ENCODE results near the gene LDLRAD3.
A peak's percentile ranks its signal among the peaks of the same experiment; 100 is the strongest.
"Not testable (repeated sequence)": the region's sequence is repeated elsewhere in the genome, so short reads cannot be mapped to it uniquely, and the experiment has no call there.

The LDLRAD3 gene

DNA sequence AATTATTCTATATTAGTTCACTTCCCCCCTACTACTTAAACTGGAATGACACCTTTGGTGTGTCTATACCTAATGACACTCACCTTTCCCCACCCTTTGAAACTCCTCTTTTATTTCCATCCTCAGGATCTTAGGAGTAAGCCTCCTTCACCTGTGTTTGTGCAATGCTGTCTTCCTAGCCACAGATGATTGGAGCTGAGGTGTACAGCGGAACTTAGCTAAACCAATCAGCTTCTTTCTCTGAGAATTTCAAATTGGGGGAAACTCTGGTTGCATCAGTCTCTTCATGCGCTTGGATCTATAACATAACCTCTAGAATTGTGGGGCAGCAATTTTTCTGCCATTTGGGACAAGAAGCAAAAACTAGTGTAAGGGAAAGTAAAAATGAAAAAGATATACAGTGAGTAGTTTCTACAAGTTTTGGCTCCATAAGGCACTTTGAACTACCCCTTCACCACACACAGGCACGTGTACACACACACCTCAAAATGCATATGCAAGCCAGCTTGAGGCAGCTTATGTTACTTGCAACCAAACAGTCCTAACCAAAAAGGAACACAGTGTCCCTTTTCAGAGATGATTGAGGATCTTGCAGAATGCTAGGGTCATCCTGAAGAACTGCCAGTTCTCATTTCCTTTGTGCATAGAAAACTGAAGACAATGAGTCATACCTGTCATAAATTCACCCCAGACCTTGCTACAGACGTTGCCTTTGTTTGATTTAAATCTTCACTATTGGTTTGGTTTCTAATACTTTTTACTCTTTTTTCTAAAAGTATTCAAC, 36.0 kb upstream of the LDLRAD3 start:
- DNase-seq (ENCODE audit: low read depth) = peak; percentile 96
- H3K4me3 ChIP-seq (ENCODE audit: low read depth, low read length) = no peak overlapping the region
- TF ChIP-seq, protein P1, sequence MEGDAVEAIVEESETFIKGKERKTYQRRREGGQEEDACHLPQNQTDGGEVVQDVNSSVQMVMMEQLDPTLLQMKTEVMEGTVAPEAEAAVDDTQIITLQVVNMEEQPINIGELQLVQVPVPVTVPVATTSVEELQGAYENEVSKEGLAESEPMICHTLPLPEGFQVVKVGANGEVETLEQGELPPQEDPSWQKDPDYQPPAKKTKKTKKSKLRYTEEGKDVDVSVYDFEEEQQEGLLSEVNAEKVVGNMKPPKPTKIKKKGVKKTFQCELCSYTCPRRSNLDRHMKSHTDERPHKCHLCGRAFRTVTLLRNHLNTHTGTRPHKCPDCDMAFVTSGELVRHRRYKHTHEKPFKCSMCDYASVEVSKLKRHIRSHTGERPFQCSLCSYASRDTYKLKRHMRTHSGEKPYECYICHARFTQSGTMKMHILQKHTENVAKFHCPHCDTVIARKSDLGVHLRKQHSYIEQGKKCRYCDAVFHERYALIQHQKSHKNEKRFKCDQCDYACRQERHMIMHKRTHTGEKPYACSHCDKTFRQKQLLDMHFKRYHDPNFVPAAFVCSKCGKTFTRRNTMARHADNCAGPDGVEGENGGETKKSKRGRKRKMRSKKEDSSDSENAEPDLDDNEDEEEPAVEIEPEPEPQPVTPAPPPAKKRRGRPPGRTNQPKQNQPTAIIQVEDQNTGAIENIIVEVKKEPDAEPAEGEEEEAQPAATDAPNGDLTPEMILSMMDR (conservative IDR thresholded peaks at IDR 0.05; ENCODE audit: low read depth, low read length) = no peak

DNA sequence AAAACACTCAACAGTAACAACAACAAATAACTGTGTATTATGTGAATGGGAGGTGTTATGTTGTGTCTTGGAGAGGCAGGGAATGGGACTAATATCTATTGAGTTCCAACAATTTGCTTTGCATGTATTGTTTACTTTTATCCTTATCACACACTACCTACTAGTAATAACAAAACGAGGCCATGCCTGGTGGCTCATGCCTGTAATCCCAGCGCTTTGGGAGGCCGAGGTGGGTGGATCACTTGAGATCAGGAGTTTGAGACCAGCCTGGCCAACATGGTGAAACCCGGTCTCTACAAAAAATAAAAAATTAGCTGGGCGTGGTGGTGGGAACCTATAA, 35.5 kb upstream of the LDLRAD3 start:
- not testable (repeated sequence) for H3K4me3 ChIP-seq (ENCODE audit: low read depth, low read length); DNase-seq (ENCODE audit: low read depth)

DNA sequence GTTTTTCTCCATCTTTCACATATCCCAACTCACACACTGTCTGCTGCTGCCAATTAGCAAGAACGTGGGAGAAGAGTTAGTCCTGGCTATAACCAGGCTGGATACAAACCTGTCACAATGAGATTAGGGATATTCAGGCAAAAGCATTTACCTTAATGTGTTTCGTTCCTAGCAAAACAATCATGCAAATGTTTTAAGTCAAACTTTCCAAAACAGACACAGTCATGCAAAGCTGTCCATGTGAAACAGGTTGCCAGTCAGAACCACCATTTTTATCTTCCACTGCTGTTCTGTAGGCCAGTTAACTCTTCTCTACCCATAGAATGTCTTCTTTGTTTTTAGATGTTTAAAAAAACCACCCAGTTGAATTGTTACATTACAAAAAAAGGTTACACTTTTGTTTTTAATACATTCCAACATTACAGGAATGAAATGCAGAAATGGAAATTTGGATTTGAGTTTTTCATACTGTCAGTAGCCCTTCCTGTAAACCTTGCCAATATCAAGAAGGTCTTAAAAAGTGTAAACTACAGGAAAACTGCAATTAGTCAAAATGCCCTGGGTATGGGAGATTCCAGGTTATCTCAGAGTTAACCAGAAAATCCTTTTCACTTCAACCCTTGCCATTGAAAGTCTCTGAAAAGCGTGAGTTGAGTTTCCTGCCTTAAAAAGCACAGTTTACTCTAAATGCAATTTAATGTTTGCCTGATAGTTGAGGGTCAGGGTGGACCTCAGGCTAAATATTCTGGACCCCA, 34.2 kb upstream of the LDLRAD3 start:
- DNase-seq (ENCODE audit: low read depth) = no peak
- TF ChIP-seq, protein P1 (conservative IDR thresholded peaks at IDR 0.05; ENCODE audit: low read depth, low read length) = no peak
- H3K4me3 ChIP-seq (ENCODE audit: low read depth, low read length) = no peak overlapping the region

DNA sequence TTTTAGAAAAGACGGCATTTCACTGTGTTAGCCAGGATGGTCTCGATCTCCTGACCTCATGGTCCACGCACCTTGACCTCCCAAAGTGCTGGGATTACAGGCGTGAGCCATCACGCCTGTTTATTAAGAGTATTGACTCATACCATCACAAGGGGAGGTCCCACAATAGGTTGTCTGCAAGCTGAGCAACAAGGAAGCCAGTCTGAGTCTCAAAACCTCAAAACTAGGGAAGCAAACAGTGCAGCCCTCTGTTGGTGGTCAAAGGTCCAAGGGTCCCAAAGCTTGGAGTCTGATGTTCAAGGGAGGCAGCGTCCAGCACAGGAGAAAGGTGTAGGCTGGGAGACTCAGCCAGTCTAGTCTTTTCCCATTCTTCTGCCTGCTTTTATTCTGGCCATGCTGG, 32.8 kb upstream of the LDLRAD3 start:
- peak; percentile 76 for DNase-seq (ENCODE audit: low read depth)
- no peak overlapping the region for H3K4me3 ChIP-seq (ENCODE audit: low read depth, low read length)
- TF ChIP-seq, protein P1 (conservative IDR thresholded peaks at IDR 0.05; ENCODE audit: low read depth, low read length) = peak; percentile 15

DNA sequence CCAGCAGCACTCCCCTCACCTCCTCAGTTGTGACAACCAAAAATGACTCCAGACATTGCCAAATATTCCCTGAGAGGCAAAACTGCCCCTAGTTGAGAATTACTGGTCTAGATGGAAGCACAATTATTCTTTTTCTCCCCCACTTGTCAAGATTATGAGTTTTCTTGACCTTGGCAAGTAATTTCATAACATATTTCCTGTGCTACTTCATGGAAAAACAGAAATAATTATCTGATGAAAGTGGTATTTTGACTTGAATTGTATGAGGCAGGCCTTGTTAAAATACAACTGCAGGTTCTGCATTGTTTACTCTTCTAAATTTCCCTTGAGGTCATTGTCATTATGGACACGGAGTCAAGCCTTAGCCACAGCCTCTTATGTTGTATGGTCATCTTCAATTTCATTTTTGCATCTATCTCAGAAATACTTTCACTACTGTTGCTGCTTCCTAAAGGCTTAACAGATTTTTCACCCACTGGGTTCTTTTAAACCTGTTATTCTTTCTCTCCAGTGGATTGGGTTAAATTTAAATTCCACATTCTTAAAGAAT, 32.2 kb upstream of the LDLRAD3 start:
- DNase-seq (ENCODE audit: low read depth) = peak; percentile 49
- H3K4me3 ChIP-seq (ENCODE audit: low read depth, low read length) = no peak overlapping the region
- TF ChIP-seq, protein P1 (conservative IDR thresholded peaks at IDR 0.05; ENCODE audit: low read depth, low read length) = no peak

DNA sequence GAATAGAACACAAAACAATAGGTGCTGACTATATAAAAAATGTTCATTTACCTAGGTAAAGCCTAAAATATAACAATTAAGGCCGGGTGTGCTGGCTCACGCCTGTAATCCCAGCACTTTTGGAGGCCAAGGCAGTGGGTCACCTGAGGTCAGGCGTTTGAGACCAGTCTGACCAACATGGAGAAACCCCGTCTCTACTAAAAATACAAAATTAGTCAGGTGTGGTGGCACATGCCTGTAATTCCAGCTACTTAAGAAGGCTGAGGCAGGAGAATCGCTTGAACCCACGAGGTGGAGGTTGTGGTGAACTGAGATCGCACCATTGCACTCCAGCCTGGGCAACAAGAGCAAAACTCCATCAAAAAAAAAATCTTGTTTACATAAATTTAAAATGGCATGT, 31.4 kb upstream of the LDLRAD3 start:
- DNase-seq (ENCODE audit: low read depth); H3K4me3 ChIP-seq (ENCODE audit: low read depth, low read length): not testable (repeated sequence)

DNA sequence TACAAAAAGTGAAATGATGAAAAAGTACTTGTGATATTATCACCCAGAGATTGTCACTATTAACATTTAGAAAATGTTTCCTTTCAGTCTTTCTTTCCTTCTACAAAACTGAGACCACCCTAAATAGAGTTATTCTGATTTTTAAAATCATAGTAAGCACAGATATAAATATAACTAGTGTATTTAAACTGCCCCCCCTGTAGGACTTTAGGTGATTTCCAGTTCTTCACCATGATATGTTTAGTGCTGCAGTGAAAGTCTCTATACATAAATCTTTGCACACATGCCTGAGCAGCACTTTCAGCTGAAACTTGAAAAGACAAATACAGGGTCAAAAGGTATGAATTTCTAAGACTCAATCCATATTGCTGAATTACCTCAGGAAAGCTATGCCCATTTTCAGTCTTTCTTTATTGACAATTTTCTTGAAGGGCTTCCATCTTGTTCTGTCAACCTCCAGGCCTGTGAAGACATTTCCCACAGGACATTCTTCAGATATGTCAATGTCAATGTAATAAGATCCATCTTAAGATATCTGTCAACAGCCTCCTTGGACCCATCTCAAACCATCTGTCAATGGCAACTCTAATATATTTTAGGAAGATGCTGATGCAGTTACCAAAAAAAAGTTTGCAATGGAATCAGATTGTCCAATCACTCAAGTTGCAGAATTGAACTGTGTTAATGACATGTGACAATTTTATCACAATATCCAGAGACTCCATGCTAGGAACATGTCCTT, 30.8 kb upstream of the LDLRAD3 start:
- no peak overlapping the region for H3K4me3 ChIP-seq (ENCODE audit: low read depth, low read length)
- TF ChIP-seq, protein P1 (conservative IDR thresholded peaks at IDR 0.05; ENCODE audit: low read depth, low read length) = no peak
- DNase-seq (ENCODE audit: low read depth) = no peak

All from choroid plexus epithelial cell (primary cell).